ENCODE measurements around the gene PPP1R27. TPM values are rescaled to one million over a fixed set of nuclear protein-coding genes. Genes with fewer than 3 reads are reported as not detected.

PPP1R27 gene
- total RNA-seq, 2 donors from 2014 or later = not detected

DNA sequence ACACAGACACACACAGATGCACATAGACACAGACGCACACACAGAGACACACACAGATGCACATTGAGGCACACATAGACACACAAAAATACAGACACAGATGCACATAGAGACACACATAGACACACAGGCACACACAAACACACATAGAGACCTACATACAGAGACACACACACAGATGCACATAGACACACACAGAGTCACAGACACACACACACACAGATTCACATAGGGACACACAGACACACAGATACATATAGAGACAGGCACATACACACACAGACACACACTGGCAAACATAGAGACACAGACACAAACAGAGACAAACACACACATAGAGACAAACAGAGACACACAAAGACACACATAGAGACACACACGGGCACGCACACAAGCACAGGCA lies 40.8 kb downstream of the PPP1R27 start:
- Histone ChIP-seq H3K4me1 (no peaks in the 10 kb centered on the region), H3K36me3 (replicated peaks in 1 of 2; ENCODE audit: insufficient read depth in 1 of 2, low read depth in 2 of 2) (no peaks in the 10 kb centered on the region), H3K9me3 (no peaks in the 10 kb centered on the region), H3K27ac (no peak overlapping the region), H3K27me3 (no peaks in the 10 kb centered on the region), H3K4me3 (no peak overlapping the region)
- intact Hi-C loops (cut with DNase I) = no loop called here
- TF ChIP-seq CTCF (IDR thresholded peaks at IDR 0.05) (no peak), POLR2A (IDR thresholded peaks at IDR 0.05) (no peak)
- WGBS, 2 donors = 79 to 88% methylated on average over 3 of the region's 3 CpGs
- ATAC-seq (no peak), DNase-seq (no peak)

DNA sequence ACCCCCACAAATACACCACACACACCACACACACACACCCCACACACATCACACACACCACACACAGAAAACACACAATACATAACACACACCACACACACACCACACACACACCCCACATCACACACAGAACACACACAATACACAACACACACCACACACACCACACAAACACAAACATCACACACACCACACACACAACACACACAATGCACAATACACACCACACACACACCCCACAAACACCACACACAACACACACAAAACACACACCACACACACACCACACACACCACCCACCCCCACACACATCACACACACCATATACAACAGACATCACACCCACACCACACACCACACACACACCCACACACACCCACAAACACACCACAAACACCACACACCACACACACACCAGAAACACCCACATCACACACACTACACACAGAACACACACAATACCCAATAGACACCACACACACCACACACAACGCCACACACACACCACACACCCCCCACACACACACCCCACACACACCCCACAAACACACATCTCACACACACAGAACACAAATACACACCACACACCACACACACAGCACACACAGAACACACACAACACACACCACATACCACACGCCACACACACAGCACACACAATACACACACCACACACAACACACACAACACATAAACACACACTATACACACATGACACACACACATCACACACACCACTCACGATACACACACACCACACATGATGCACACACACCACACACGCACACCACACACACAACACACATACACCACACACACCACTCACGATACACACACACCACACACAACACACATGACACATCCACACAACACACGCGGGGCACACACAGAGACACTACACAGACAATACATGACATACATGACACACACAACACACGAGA lies 41.9 kb downstream of the PPP1R27 start:
- intact Hi-C loops (cut with DNase I) = no loop called here
- Histone ChIP-seq H3K36me3 (replicated peaks in 1 of 2; ENCODE audit: insufficient read depth in 1 of 2, low read depth in 2 of 2) (no peaks in the 10 kb centered on the region), H3K9me3 (no peaks in the 10 kb centered on the region), H3K27me3 (no peaks in the 10 kb centered on the region), H3K4me1 (no peaks in the 10 kb centered on the region), H3K4me3 (no peak overlapping the region), H3K27ac (no peak overlapping the region)
- DNase-seq = no peak
- no peak for ATAC-seq
- no peak for TF ChIP-seq POLR2A (IDR thresholded peaks at IDR 0.05)
- TF ChIP-seq CTCF (IDR thresholded peaks at IDR 0.05) = no peak
- WGBS, 2 donors = 71 to 74% methylated on average over 8 of the region's 8 CpGs

Other genes starting within 250 kb of the PPP1R27 start
- gene NPLOC4, start 197.9 kb downstream of the PPP1R27 start, total RNA-seq = 10 to 100 TPM; 43.8 to 63.0 TPM
- gene TSPAN10, start 197.9 kb downstream of the PPP1R27 start, total RNA-seq = 1 to 10 TPM; 1.0 to 5.3 TPM
- gene PDE6G, start 178.5 kb downstream of the PPP1R27 start, total RNA-seq = not detected
- 10 to 100 TPM; 18.1 to 23.3 TPM for gene OXLD1, start 168.4 kb downstream of the PPP1R27 start, total RNA-seq
- gene CCDC137, start 168.3 kb downstream of the PPP1R27 start, total RNA-seq = 10 to 100 TPM in 1 of 2 donors, 1 to 10 TPM in 1; 6.2 to 21.4 TPM
- 10 to 100 TPM; 22.8 to 47.1 TPM for gene ARL16, start 151.3 kb downstream of the PPP1R27 start, total RNA-seq
- 10 to 100 TPM; 60.7 to 66.9 TPM for gene HGS, start 151.0 kb downstream of the PPP1R27 start, total RNA-seq
- gene MRPL12, start 131.7 kb downstream of the PPP1R27 start, total RNA-seq = 10 to 100 TPM; 17.1 to 45.8 TPM
- gene SLC25A10, start 122.8 kb downstream of the PPP1R27 start, total RNA-seq = 10 to 100 TPM; 15.8 to 18.9 TPM
- gene GCGR, start 30.9 kb downstream of the PPP1R27 start, total RNA-seq = 1 to 10 TPM in 1 of 2 donors, under 1 TPM in 1; 0.52 to 5.3 TPM
- 10 to 100 TPM; 46.1 to 65.6 TPM for gene MCRIP1, start 1.8 kb downstream of the PPP1R27 start, total RNA-seq
- 1,000 to 10,000 TPM; 1,462 to 4,394 TPM for gene P4HB, start 25.5 kb upstream of the PPP1R27 start, total RNA-seq
- 100 to 1,000 TPM; 109 to 141 TPM for gene ARHGDIA, start 36.3 kb upstream of the PPP1R27 start, total RNA-seq
- 10 to 100 TPM; 17.1 to 72.2 TPM for gene ALYREF, start 56.5 kb upstream of the PPP1R27 start, total RNA-seq
- 100 to 1,000 TPM in 1 of 2 donors, 10 to 100 TPM in 1; 58.1 to 111 TPM for gene ANAPC11, start 56.7 kb upstream of the PPP1R27 start, total RNA-seq
- 1 to 10 TPM in 1 of 2 donors, under 1 TPM in 1; 0.66 to 1.8 TPM for gene NPB, start 67.2 kb upstream of the PPP1R27 start, total RNA-seq
- gene PCYT2, start 76.3 kb upstream of the PPP1R27 start, total RNA-seq = 10 to 100 TPM; 13.0 to 25.1 TPM
- gene SIRT7, start 83.1 kb upstream of the PPP1R27 start, total RNA-seq = 10 to 100 TPM; 23.9 to 48.5 TPM
- gene MAFG, start 92.7 kb upstream of the PPP1R27 start, total RNA-seq = 10 to 100 TPM in 1 of 2 donors, 1 to 10 TPM in 1; 8.3 to 14.5 TPM
- 10 to 100 TPM; 38.2 to 54.2 TPM for gene PYCR1, start 102.2 kb upstream of the PPP1R27 start, total RNA-seq
- not detected for gene MYADML2, start 112.2 kb upstream of the PPP1R27 start, total RNA-seq
- gene NOTUM, start 126.1 kb upstream of the PPP1R27 start, total RNA-seq = under 1 TPM in 1 of 2 donors, not detected in 1; 0.33 TPM
- 10 to 100 TPM; 17.9 to 57.4 TPM for gene ASPSCR1, start 142.6 kb upstream of the PPP1R27 start, total RNA-seq
- gene CENPX, start 187.8 kb upstream of the PPP1R27 start, total RNA-seq = 10 to 100 TPM; 16.5 to 24.4 TPM
- gene LRRC45, start 188.3 kb upstream of the PPP1R27 start, total RNA-seq = 10 to 100 TPM in 1 of 2 donors, 1 to 10 TPM in 1; 8.0 to 36.3 TPM
- 1 to 10 TPM in 1 of 2 donors, not detected in 1; 3.1 TPM for gene RAC3, start 196.6 kb upstream of the PPP1R27 start, total RNA-seq
- gene DCXR, start 202.6 kb upstream of the PPP1R27 start, total RNA-seq = 100 to 1,000 TPM in 1 of 2 donors, 10 to 100 TPM in 1; 82.2 to 205 TPM
- 10 to 100 TPM; 37.9 to 43.1 TPM for gene RFNG, start 216.8 kb upstream of the PPP1R27 start, total RNA-seq
- gene GPS1, start 216.8 kb upstream of the PPP1R27 start, total RNA-seq = 10 to 100 TPM; 63.0 to 86.4 TPM
- gene DUS1L, start 230.8 kb upstream of the PPP1R27 start, total RNA-seq = 100 to 1,000 TPM in 1 of 2 donors, 10 to 100 TPM in 1; 76.0 to 128 TPM

Data from body of pancreas (tissue), 4 donors.